Putamen (tissue), 1 donor: Measurements from ENCODE around the gene CACNA1I.
"Not testable (repeated sequence)": the region's sequence is repeated elsewhere in the genome, so short reads cannot be mapped to it uniquely, and the experiment has no call there.

Experiments
- DNase-seq: peaks from one replicate; pipeline ENCODE4 v3.0.0-alpha.2; 2016; ENCODE audit warnings: low spot score

Gene CACNA1I

DNA sequence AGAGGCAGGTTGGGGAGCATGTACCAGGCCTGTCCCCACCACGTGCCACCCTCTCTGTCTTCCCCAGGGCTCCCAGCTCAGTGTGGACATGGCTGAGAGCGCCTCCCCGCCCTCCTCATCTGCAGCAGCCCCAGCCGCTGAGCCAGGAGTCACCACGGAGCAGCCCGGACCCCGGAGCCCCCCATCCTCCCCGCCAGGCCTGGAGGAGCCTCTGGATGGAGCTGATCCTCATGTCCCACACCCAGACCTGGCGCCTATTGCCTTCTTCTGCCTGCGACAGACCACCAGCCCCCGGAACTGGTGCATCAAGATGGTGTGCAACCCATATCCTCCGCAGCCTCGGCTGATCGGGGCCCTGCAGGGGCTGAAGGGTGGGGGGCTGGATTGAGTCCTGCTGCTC, at the start of gene CACNA1I:
Gene CACNA1I (plus strand): TSS at position 89 of the 400 bp plus-strand sequence. CDS start 0 bp downstream, at position 89.
- DNase-seq: no peak

DNA sequence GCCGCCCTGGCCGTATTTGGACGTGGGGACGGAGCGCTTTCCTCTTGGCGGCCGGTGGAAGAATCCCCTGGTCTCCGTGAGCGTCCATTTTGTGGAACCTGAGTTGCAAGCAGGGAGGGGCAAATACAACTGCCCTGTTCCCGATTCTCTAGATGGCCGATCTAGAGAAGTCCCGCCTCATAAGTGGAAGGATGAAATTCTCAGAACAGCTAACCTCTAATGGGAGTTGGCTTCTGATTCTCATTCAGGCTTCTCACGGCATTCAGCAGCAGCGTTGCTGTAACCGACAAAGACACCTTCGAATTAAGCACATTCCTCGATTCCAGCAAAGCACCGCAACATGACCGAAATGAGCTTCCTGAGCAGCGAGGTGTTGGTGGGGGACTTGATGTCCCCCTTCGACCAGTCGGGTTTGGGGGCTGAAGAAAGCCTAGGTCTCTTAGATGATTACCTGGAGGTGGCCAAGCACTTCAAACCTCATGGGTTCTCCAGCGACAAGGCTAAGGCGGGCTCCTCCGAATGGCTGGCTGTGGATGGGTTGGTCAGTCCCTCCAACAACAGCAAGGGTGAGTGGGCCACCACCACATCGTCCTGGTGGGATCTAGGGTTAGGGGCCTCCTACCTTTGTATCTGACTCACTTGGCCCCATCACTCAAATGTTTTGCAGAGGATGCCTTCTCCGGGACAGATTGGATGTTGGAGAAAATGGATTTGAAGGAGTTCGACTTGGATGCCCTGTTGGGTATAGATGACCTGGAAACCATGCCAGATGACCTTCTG, 49.3 kb upstream of the CACNA1I start:
- DNase-seq: not testable (repeated sequence)

DNA sequence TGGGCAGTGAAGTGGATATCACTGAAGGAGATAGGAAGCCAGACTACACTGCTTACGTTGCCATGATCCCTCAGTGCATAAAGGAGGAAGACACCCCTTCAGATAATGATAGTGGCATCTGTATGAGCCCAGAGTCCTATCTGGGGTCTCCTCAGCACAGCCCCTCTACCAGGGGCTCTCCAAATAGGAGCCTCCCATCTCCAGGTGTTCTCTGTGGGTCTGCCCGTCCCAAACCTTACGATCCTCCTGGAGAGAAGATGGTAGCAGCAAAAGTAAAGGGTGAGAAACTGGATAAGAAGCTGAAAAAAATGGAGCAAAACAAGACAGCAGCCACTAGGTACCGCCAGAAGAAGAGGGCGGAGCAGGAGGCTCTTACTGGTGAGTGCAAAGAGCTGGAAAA, 48.5 kb upstream of the CACNA1I start:
- not testable (repeated sequence) for DNase-seq

DNA sequence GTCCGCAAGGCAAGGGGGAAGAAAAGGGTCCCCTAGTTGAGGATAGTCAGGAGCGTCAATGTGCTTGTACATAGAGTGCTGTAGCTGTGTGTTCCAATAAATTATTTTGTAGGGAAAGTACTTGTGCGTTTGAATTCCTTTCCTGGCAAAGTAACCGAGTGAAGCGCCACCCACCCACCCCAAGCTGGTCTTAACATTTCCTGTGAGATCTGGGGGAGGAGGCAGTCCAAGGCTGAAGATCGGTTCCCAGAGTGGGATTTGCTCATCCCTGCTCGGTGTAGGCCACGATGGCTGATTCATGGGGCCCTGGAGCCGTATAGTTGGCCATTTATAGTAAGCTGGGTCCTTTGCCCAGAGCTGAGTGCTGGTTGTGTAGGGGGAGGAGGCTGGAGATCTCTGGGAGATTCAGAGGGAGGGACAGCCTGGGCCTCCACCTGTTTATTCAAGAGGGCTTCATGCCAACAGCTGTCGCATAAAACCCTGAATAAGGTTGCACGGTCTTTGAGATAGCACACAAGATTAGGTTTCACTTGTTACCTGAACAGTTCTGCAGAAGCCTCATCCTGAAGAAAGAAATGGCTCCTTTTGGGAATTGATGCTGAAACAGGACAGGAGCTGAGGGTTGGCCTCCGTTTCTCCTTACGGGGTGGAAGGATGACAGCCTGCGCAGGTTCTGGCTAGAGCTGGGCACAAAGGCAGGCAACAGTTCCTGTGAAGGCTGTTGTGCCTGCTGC, 47.8 kb upstream of the CACNA1I start:
- no peak for DNase-seq

DNA sequence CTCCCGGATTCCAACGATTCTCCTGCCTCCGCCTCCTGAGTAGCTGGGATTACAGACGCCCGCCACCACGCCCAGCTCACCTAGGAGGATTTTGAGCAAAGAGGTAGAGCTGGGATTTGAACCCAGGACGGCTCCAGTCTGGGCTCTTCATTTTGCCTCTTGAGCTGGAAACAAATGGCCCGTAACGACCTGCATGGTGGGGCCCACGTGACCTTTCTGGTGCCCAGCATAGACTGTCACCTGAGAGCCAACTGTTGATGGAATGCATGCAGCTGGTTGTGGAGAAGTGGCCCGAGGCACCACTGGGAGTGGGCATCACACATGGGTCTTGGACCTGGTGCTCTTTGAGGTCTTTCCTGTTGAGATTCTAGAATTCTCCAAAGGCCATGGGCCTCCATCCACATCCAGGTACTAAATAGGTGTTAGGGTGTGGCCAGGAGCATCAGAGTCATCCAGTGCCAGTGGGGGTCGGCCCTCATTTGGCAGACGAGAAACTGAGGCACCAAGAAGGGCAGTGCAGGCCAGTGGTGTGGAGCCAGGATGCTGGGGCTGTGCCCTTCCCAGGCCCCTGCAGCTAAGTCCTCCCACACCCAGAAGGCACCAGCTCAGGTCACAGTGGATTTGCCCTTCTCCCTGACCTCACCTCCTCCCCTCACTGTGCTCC, 46.3 kb upstream of the CACNA1I start:
- DNase-seq: no peak

DNA sequence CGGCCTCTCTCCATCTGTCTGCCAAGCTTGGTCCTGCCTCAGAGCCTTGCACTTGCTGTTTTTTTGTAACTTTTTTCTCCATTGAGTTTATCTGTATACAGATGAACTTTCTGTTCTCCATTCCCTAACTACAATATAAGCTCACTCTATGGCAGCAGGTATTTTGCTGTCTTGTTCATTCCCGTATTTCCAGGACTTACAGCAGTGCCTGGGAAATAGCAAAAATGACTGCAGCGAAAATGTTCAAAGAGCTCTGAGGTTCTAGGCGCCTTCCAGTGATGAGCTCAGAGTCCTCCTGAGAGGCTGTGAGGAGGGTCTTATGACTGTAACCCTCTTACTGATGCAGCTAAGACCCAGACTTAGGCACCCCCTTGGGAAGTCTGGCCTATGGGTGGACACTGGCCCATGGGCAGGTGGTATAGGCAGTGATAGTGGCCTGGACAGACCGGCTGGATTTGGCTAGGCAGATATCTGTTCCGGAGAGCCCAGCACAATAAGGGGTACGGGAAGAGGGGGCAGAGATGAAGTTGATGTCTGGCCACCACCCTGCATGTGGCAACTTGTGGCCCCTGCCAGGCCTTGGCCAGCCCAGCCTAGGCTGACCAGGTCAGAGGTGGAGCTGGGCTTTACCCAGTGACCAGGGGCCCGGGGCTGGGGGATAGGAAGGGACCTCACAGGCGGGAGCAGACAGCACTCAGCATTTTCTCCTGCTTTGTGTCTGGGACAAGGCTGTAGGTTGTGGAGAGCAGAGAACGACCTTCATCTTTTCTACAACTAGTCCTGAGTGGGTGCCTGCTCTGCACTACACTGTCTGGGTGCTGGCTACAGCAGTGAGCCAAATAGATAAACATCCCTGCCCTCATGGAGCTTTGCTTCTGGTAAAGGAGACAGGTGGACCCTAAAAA, 45.5 kb upstream of the CACNA1I start:
- DNase-seq: no peak

DNA sequence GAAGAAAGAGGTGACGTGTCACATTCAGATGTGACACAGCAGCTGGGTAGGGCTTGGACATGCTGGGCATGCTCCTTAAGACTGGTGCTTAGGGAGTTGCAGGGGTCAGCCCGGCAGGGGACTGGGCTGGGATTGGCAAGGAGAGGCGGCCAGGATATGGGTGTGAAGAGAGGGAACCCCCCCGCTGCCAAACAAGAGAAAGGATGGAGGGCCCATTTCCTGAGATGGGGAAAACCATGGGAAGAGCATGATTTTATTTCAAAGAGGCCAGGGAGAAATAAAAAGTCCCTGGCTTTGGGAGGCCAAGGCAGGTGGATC, 44.9 kb upstream of the CACNA1I start:
- DNase-seq: no peak

DNA sequence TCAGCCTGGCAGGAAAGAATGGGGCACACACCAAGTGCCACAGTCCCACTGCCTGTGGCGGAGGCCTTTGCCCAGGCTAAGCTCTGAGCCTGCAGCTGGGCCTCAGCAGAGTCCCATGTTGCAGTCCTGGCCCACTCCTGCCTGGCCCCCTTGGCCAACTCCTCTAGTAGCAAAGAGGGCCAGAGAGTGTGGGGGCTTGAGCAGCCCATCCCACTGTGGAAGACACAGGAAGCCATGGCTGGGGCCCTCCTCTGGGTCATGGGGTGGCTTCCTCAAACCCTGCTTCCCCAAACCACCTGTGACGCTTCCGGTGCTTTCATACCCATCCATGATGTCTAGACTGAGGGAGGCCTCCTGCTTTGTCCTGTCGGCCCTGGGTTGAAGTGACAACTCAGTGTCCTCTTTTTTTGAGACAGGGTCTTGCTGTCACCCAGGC, 43.8 kb upstream of the CACNA1I start:
- no peak for DNase-seq

DNA sequence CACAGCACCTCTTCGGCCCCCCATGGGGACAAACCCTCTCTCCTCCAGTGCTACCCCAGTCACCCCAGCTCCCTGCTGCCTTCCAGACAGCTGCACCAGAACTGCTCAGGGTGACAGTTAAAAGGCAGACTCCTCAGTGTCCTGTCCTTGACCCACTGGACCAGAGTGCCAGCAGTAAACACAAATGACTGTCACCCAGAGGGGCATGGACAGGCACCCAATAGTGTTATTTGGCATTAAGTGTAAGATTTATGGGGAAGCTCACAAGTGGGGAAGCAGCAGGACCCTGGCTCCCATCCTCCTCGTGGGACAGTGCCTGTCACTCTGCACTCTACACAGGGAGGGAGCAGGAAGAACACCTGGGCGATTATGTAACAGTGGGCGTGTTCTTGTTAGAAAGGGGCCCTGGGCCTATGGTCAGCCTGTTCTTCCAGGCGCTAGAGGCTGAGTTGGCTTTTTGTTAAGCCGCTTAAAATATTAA, 43.0 kb upstream of the CACNA1I start:
- no peak for DNase-seq

DNA sequence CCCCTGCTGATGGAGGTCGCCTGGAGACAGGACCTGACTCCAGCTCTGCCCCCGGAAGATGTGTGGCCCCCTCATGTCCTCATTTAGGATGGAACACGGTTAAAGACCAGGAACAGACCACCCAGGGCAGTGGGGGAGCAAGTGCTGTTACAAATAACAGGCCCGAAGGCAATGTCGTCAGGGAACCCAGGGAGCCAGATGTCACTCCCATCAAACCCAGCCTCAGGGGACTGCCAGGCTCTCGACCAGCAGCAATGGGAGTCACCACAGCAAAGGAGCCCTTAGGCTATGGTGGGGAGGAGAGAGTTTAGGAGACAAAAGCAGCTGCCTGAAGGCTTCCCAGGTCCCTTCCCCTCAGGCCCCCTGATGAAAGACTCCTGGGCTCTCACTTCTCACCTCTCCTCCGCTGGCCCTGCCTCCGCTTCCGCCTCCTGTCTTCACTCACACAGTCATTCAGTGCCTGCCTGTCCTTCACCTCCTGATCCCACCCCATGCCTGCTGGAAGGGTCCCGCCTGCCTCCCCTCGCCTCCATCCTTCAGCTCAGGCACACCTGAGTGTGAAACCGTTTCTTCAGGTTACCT, 42.4 kb upstream of the CACNA1I start:
- DNase-seq: no peak

DNA sequence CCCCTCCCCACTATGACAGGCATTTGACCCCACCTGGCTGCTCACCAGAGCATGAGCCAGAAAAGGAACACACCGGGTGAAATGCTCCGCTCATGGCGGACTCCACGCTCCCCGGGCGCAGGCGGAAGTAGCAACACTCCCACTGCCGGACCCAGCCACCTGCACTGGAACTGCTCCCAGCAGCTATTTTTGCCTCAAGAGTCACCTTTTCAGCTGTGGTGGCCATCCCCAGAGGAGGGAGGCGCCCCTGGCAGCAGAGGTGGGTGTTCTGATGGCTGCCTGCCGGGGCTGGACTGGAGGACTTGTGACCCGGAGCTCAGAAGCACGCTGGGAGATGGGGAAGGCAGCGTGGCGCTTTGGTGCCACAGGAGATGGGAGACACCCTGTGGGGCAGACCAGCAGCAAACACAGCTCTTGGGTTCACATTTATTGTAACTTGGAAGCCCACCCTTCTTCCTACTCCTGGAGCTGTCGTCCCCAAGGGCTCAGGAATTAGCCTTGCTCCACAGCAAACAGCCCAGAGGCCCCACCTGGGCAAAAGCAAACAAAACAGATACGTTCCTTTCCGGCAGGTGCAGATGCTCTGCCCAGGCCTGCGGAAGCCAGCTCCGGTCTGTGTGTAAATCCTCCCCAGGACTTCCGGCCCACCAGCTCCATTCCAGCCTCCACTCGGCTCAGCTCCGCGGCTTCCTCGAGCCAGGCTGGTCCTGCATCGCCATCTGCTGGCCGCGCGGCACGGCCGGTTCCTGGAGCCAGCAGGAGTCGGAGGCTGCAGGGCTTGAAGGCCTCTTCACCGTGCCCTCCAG, 41.7 kb upstream of the CACNA1I start:
- peak; percentile 90 for DNase-seq

DNA sequence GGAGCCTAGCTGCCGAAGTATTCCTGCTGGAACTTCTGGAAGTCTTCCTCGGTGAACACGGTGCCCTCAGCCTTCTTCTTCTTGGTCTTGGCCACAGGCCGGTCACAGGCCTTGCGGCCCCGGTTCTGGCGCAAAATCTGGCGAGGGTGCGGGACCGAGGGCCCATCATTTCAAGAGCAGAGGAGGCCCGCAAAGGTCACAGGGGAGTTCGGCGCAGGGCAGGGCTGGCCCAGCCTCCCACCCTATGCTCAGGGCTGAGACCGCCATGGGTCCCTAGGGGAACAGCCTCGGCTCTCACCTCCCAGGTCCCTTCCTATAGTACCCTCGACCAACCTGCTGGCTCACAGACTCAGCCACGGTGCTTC, 41.1 kb upstream of the CACNA1I start:
- DNase-seq: no peak

DNA sequence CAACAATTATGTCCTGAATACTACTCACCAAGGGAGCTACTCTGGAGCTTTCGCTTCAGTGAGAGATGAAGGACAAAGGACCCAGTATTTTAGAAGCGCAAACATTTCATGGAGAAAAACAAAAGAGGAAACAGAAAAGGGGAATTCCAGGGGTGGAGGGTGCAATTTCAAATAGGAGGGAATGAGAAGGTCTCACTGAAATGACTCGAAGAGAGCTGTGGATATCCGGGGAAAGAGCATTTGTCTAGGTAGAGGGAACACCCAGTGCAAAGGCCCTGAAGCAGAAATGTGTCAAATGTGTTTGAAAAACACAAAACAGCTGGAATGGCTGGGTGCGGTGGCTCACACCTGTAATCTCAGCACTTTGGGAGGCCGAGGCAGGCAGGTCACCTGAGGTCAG, 40.4 kb upstream of the CACNA1I start:
- DNase-seq: no peak

DNA sequence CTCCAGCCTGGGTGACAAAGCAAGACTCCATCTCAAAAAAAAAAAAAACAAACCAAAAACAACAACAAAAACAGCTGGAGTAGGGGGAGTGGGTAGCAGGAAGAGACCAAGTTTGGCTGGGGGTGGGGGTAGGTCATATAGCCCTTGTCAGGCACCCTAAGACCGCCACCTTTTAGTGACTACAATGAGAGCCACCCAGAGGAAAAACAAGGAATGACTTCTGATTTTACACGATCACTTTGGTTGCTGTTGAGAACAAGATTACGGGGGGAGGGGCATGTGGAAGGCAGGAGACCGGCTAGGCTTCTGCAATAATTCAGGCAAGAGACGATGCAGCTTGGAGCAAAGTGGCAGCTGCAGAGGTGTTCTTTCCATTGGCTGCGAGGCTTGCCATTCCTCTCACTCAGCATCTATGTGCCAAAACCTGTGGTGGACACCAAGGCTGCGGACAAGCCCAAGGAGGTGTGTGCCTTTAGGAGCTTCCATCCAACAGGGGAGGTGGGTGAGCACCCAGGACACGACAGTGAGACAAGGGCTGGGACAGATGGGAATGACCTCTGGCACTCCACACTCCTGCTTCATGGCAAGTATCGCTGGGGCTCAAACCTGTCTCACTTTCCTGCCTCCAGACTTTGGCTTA, 39.7 kb upstream of the CACNA1I start:
- DNase-seq: no peak

DNA sequence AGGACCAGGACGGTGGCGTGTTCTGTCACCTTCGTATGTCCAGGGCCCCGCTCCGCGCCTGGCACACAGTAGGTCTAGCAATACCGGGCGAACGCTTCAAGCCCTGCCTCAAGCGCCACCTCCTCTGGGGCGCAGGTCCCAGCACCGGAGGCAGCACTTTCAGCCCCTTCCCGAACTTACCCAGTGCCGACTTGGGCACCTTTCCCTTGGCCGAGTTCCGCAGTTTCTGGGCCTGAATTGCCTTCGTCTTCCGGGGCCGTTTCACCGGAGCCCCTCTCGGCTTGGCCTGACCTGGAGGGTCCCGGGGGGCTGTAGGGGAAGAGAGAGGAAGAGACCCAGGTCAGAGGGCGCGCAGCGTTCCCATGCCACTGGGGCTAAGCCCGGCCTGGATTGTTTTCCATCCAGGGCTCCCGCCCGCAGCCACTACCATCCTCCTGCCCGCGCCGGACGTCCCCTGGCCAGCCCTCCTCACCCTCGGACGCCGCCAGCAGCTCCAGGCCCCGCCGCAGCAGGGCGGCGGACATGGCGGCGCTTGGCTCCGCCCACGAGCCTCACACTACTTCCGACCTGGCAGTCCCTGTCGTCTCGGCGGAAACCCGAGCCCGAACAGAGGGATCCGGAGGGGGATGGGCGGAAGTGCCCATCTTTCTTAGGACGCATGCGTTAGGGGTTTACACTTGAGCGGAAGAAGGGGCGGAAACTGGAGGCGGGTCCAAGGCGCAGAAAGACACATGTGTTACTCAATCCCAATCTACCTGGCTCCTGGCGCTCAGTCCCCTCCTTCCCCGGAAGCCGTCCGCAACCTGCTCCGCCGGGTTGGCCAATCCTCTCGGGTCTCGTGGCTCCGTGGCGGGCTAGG, 38.1 kb upstream of the CACNA1I start, which contains the start of gene RPS19BP1:
Gene RPS19BP1 (minus strand): TSS at position 534 of the 859 bp plus-strand sequence. CDS start 10 bp downstream, at position 524.
- DNase-seq: peak; percentile 99

DNA sequence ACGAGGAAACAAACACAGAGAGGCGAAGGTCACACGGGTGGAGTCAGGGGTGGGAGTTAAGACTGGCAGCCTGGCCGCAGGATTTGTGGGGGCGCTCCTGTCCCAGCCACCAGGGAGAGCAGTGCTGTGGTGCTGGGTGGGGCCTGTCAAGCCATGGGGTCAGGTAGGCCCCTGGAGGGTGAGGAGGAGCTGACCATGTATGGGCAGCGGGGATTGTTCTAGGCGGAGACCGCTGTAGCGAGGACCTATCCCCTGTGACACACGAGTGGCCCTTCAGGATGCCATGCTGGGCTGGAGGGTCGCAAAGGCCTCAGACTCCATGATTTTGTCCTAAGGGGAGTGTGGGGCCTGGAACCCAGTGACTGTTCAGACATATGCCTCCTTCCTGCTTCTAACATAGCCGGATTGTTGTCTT, 36.5 kb upstream of the CACNA1I start:
- DNase-seq: no peak

DNA sequence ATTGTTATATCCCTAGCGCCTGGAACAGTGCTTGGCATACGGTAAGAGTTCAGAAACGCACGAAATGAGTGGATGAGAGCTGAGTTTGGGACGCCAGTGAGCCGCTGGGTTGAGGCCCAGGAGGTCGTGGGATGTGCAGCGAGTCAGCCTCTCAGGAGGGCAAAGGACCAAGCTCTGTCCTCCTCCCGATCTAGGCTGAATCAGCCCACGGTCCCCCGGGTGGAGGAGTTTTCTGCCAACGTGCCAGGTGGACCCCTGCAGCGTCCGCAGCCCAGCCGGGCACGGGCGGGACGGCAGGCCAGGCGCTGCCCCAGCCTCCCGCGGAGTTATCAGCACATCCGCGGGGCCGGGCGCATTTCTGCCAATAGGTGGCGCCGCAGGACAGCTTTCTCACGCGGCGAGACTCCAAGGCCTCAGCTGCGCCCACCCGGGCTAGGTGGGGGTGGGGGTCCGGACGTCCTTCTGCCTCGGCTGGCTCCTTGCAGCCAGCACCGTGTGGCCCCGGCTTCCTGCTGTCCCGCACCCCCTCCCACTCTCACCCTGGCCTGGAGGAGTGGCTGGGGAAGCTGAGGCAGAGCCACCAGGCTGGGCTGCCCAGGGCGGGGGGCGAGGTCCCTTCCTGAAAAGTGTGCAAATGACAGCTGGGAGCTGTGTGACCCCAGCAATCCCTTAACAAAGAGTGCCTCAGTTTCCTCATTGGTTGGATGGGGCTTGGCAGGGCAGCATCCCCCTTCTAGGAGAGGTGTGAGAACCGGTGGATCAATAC, 35.8 kb upstream of the CACNA1I start:
- no peak for DNase-seq

DNA sequence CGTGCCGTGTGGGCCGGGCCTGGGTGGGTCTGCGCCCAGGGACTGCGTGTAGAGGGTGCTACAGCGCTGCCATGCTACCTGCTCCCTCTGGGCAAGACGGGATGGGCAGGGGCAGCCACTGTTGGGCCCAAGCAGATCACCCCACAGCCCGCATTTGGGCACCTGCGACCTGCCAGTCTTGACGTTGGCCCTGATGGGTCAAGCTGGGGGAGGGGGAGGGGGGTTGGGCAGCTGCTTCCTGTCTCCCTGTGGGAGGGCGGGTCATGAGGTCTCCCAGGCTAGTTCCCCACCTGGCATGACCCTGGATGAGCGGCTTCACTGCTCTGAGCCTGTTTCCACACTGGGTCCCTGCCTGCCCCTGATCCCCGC, 35.2 kb upstream of the CACNA1I start:
- DNase-seq: no peak
